Stomach (tissue), 4 donors: ENCODE results near the gene ABHD17C.

Experiments
- EP300 ChIP-seq: sonication (generic); formaldehyde crosslinking; IDR thresholded peaks from one replicate; pipeline ENCODE4 v1.6.1; 2017; ENCODE audit warnings: antibody characterized with exemption
- POLR2AphosphoS5 ChIP-seq, 3 donors: sonication (generic); formaldehyde crosslinking; IDR thresholded peaks; one replicate each; pipeline ENCODE4 v1.6.1; 2016; ENCODE audit warnings: antibody characterized with exemption in 3 of 3
- TF ChIP-seq, protein P1 (sequence below), 7 experiments: fragments of 450-650 bp in 4 of 7; fragments of 200-600 bp in 3 of 7; sonication (generic) in 3 of 7; IDR thresholded peaks; one replicate each; pipeline ENCODE4 v1.5.1; 2016 to 2019; ENCODE audit warnings: antibody characterized with exemption in 7 of 7, control low read depth in 2 of 7, mild to moderate bottlenecking in 1 of 7

GRCh38 chr15:80679804-80680175, 15.3 kb upstream of the ABHD17C start:
- TF ChIP-seq, protein P1, sequence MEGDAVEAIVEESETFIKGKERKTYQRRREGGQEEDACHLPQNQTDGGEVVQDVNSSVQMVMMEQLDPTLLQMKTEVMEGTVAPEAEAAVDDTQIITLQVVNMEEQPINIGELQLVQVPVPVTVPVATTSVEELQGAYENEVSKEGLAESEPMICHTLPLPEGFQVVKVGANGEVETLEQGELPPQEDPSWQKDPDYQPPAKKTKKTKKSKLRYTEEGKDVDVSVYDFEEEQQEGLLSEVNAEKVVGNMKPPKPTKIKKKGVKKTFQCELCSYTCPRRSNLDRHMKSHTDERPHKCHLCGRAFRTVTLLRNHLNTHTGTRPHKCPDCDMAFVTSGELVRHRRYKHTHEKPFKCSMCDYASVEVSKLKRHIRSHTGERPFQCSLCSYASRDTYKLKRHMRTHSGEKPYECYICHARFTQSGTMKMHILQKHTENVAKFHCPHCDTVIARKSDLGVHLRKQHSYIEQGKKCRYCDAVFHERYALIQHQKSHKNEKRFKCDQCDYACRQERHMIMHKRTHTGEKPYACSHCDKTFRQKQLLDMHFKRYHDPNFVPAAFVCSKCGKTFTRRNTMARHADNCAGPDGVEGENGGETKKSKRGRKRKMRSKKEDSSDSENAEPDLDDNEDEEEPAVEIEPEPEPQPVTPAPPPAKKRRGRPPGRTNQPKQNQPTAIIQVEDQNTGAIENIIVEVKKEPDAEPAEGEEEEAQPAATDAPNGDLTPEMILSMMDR (IDR thresholded peaks at IDR 0.05) = no peak
- TF ChIP-seq POLR2AphosphoS5 (IDR thresholded peaks at IDR 0.05) = no peak
- no peak for TF ChIP-seq EP300
